Measurements from ENCODE around the gene PIGR.

DNA sequence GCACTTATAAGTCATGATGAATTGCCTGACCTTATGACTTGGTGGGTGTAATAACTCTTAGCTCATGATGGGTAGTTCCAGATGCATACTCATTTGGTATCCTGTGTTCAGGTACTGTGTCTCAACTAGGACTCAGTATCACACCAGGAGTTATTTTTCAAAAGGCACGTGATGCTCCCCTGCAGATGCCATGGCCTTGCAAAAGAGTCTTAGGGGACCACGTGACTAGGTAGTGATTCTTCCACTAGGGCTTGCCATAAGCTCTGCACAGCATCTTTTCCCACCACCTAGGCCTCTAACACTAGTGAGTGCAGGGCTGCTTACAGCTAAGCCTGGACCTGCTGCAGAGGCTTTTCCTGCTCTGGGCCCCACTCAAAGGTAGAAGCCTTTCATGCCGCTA is 27.9 kb upstream of the PIGR start:
- TF ChIP-seq POLR2A (IDR thresholded peaks at IDR 0.05; ENCODE audit: low read depth, low read length): no peak
- no peak for TF ChIP-seq POLR2AphosphoS5 (IDR thresholded peaks at IDR 0.05; ENCODE audit: low read depth, low read length)
